ENCODE data around the gene NR2C1.
A peak's percentile ranks its signal among the peaks of the same experiment; 100 is the strongest.

The NR2C1 gene

GRCh38 chr12:95003921-95004272 is 69.5 kb downstream of the NR2C1 start:
- peak overlapping the region; percentile 92 for H3K4me3 ChIP-seq (ENCODE audit: low read depth, low read length)
- DNase-seq (ENCODE audit: low read depth, low spot score), result no peak
- ChIA-PET CTCF (interaction anchor here (1.2 to 1.3 kb wide), 4 partner anchors 10 to 530 kb away, joined by 3 to 4 read pairs (median 4); partner anchors contain the start of gene NR2C1), POLR2A (interaction anchor here (0.5 to 1.4 kb wide), 5 partner anchors 10 to 535 kb away, joined by 3 to 17 read pairs (median 3); no protein-coding TSS in a partner anchor)
- TF ChIP-seq, protein P1, sequence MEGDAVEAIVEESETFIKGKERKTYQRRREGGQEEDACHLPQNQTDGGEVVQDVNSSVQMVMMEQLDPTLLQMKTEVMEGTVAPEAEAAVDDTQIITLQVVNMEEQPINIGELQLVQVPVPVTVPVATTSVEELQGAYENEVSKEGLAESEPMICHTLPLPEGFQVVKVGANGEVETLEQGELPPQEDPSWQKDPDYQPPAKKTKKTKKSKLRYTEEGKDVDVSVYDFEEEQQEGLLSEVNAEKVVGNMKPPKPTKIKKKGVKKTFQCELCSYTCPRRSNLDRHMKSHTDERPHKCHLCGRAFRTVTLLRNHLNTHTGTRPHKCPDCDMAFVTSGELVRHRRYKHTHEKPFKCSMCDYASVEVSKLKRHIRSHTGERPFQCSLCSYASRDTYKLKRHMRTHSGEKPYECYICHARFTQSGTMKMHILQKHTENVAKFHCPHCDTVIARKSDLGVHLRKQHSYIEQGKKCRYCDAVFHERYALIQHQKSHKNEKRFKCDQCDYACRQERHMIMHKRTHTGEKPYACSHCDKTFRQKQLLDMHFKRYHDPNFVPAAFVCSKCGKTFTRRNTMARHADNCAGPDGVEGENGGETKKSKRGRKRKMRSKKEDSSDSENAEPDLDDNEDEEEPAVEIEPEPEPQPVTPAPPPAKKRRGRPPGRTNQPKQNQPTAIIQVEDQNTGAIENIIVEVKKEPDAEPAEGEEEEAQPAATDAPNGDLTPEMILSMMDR (IDR thresholded peaks at IDR 0.05; ENCODE audit: insufficient read depth, low read length, missing control alignments), result no peak

- peak within 1 kb of the TSS; percentile 92 for H3K4me3 ChIP-seq (ENCODE audit: low read depth, low read length)
- TF ChIP-seq, protein P1 (IDR thresholded peaks at IDR 0.05; ENCODE audit: insufficient read depth, low read length, missing control alignments), result peak; percentile 15
- peak; percentile 70 for DNase-seq (ENCODE audit: low read depth, low spot score)
- CTCF ChIA-PET, result interaction anchor here (1.2 to 1.3 kb wide), 4 partner anchors 9 to 531 kb away, joined by 3 to 4 read pairs (median 4); partner anchors contain the start of gene NR2C1
- POLR2A ChIA-PET, result interaction anchor here (0.6 to 1.4 kb wide), 4 partner anchors 10 to 536 kb away, joined by 3 to 17 read pairs (median 3); no protein-coding TSS in a partner anchor
Observed at GRCh38 chr12:95003213-95003920, 70.1 kb downstream of the NR2C1 start, which contains the start of gene NDUFA12. Gene NDUFA12, minus strand, starts transcription at chr12:95003697. Its CDS starts 17 bp downstream, at chr12:95003680.

DNA sequence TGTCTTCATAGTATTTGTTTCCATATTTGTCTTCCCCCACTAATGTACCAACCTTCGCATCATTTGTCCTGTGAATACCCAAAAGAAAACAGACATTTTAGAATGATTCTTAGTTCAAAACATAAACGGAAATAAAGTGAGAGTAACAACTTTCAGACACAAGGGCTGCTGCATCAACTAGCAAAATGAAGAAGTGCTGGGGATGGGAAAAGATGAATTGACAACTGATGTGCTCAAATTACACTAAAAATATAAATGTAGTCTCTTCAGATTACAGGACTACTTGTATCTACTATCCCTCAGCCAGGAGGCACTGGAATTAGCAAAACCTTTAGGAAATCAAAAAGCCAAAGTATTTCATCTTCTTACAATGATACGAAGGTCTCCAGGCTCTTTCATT is 70.7 kb downstream of the NR2C1 start:
- CTCF ChIA-PET, result interaction anchor here (1.3 to 1.5 kb wide), 3 partner anchors 12 to 531 kb away, joined by 3 to 5 read pairs (median 4); no protein-coding TSS in a partner anchor
- H3K4me3 ChIP-seq (ENCODE audit: low read depth, low read length), result peak overlapping the region; percentile 92

GRCh38 chr12:94998326-94998725 is 75.1 kb downstream of the NR2C1 start:
- ChIA-PET POLR2A (no interaction called here), CTCF (interaction anchor here (0.8 kb wide), 1 partner anchor 9 kb away, joined by 3 read pairs; no protein-coding TSS in a partner anchor)
- DNase-seq (ENCODE audit: low read depth, low spot score), result no peak
- no peak overlapping the region for H3K4me3 ChIP-seq (ENCODE audit: low read depth, low read length)
- TF ChIP-seq, protein P1 (IDR thresholded peaks at IDR 0.05; ENCODE audit: insufficient read depth, low read length, missing control alignments), result no peak

More for the DNA sequence above, 70.7 kb downstream of the NR2C1 start:
- TF ChIP-seq, protein P1 (IDR thresholded peaks at IDR 0.05; ENCODE audit: insufficient read depth, low read length, missing control alignments), result no peak
- no peak for DNase-seq (ENCODE audit: low read depth, low spot score)
- POLR2A ChIA-PET, result interaction anchor here (1.4 kb wide), 1 partner anchor 19 kb away, joined by 17 read pairs; no protein-coding TSS in a partner anchor

DNA sequence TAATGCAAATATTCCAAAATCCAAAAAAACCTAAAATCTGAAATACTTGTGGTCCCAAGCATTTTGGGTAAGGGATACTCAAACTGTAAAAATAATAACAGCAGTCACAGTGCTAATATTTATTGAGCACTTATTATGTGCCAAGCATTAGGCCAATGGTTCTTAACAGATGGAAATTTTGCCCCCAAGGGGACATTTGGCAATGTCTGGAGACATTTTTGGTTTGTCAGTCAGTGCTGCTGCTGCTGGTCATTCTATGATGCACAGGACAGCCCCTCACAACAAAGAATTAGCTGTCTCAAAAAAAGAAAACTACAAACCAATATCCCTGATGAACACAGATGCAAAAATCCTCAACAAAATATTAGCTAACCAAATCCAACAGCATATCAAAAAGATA is 75.7 kb downstream of the NR2C1 start:
- ChIA-PET CTCF (interaction anchor here (0.8 kb wide), 1 partner anchor 10 kb away, joined by 3 read pairs; no protein-coding TSS in a partner anchor), POLR2A (no interaction called here)
- DNase-seq (ENCODE audit: low read depth, low spot score), result no peak
- no peak overlapping the region for H3K4me3 ChIP-seq (ENCODE audit: low read depth, low read length)
- TF ChIP-seq, protein P1 (IDR thresholded peaks at IDR 0.05; ENCODE audit: insufficient read depth, low read length, missing control alignments), result no peak

DNA sequence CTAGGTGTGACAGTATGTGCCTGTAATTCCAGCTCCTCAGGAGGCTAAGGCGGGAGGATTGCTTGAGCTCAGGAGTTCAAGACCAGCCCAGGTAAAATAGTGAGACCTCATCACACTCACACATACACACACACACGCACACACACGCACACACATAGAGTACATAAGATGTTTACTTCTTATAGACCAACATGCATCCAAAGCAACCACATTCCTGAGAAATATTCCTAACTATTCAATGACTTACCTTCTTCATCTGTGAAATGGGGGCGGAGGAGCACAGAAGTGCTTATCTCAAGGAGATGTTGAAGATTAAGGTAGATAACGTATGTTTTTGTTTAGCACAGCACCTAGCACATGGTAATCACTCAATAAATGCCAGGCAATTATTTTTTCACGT is 76.4 kb downstream of the NR2C1 start:
- H3K4me3 ChIP-seq (ENCODE audit: low read depth, low read length), result no peak overlapping the region
- no peak for DNase-seq (ENCODE audit: low read depth, low spot score)
- TF ChIP-seq, protein P1 (IDR thresholded peaks at IDR 0.05; ENCODE audit: insufficient read depth, low read length, missing control alignments), result no peak
- ChIA-PET CTCF (no interaction called here), POLR2A (no interaction called here)

Data from AG04449 (cell line).